Right lobe of liver (tissue), 4 donors: ENCODE results near the gene UCHL5.

Experiments
- POLR2A ChIP-seq: fragments of 450-650 bp; IDR thresholded peaks from one replicate; pipeline ENCODE4 v1.6.1; 2017; ENCODE audit warnings: antibody characterized with exemption, mild to moderate bottlenecking
- TF ChIP-seq, protein P1 (sequence below), 4 donors: fragments of 200-600 bp in 3 of 4; fragments of 450-650 bp in 1 of 4; IDR thresholded peaks; one replicate each; pipeline versions ENCODE4 v1.5.1 to v1.8.0; 2016 to 2022; ENCODE audit warnings: antibody characterized with exemption in 4 of 4, mild to moderate bottlenecking in 2 of 4
- donor health status: DM: no; HTN: no; CAD: no.
- donor health status: DM: no; HTN: no; CAD: no.
- donor health status: DM: no; HTN: yes; CAD: no.

DNA sequence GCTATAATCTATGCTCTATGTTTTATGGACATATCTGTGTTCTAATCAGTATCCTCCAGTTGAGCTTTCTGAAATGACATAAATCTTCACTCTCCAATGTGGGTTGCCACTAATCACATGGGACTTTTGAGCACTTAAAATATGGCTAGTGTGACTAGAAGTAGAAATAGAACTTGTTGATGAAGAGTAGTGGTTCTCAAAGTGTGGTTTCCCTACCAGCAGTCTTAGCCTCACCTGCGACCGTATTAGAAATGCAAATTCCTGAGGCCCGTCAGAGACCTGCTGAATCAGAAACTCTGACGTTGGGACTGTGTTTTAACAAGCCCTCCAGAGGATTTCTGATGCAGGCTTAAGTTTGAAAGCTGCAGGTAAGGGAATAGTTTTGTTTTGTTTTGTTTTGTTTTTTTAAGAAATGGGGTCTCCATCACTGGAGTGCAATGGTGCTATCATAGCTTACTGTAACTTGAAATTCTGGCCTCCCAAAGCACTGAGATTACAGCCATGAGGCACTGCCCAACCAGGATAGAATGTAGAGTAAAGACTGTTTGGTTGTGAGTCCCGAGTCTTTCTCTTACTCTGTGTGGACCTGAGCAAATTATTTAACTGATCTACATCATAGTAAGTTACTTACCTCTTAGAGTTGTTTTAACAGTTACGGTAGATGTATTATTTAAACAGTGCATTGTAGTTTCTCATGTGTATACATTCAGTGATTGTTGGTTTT lies 24.4 kb upstream of the UCHL5 start:
- TF ChIP-seq, protein P1, sequence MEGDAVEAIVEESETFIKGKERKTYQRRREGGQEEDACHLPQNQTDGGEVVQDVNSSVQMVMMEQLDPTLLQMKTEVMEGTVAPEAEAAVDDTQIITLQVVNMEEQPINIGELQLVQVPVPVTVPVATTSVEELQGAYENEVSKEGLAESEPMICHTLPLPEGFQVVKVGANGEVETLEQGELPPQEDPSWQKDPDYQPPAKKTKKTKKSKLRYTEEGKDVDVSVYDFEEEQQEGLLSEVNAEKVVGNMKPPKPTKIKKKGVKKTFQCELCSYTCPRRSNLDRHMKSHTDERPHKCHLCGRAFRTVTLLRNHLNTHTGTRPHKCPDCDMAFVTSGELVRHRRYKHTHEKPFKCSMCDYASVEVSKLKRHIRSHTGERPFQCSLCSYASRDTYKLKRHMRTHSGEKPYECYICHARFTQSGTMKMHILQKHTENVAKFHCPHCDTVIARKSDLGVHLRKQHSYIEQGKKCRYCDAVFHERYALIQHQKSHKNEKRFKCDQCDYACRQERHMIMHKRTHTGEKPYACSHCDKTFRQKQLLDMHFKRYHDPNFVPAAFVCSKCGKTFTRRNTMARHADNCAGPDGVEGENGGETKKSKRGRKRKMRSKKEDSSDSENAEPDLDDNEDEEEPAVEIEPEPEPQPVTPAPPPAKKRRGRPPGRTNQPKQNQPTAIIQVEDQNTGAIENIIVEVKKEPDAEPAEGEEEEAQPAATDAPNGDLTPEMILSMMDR (IDR thresholded peaks at IDR 0.05) = no peak
- no peak for TF ChIP-seq POLR2A
